Measurements from ENCODE around the gene TATDN2.

The TATDN2 gene, protein sequence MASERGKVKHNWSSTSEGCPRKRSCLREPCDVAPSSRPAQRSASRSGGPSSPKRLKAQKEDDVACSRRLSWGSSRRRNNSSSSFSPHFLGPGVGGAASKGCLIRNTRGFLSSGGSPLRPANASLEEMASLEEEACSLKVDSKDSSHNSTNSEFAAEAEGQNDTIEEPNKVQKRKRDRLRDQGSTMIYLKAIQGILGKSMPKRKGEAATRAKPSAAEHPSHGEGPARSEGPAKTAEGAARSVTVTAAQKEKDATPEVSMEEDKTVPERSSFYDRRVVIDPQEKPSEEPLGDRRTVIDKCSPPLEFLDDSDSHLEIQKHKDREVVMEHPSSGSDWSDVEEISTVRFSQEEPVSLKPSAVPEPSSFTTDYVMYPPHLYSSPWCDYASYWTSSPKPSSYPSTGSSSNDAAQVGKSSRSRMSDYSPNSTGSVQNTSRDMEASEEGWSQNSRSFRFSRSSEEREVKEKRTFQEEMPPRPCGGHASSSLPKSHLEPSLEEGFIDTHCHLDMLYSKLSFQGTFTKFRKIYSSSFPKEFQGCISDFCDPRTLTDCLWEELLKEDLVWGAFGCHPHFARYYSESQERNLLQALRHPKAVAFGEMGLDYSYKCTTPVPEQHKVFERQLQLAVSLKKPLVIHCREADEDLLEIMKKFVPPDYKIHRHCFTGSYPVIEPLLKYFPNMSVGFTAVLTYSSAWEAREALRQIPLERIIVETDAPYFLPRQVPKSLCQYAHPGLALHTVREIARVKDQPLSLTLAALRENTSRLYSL
- total RNA-seq, result 21.2 to 27.7 (median 25.4) reads per million in 3 donors

- no peaks in the 10 kb centered on the region for H3K9me3 ChIP-seq (ENCODE audit: control insufficient read depth, low read length)
These were observed at the start of gene TATDN2 for GRCh38 chr3:10248184-10248983. TATDN2 (plus strand) TSS chr3:10248459; CDS start chr3:10249201, 742 bp downstream.

DNA sequence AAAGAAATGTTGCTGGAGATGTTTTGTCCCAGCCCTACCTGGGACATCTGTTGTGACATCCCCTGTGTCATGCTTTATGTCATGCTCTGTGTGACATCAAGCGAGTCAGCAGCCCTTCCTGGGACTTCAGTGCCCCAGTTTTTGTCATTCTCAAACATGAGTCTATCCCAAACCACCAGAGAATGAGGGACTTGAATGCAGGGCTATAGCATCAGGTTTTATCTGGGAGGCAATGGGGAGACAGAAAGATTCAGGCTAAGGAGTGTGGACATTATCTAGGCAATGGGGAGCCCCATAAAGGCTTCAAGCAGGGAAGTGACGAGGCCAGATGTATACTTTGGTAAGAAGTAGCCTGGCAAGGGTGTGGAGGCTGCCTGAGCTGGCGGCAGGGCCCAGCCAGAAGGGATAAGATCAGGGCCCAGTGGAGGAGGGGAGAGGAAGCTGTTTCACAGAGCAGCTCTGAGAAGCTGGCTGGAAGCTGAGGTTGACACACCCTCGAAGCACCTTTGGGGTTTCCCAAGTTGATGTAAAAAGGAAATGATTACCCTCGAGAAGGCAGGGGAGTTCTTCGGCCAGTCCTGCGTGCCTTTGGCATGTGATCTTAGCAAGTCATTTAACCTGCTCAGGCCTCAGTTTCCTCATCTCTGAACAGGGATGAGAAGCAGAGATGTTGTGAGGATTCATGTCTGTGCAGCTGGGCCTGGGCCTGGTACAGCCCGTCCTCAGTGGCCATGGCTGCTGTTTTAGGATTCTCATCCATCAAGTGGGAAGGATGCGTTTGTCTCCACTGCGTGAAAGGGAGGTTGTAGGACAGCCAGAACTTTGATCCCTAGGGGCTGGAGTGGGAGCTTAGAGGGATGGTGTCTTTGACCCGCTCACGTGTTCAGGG is 49.3 kb upstream of the TATDN2 start:
- Histone ChIP-seq H3K27me3 (replicated peaks; ENCODE audit: control insufficient read depth, insufficient read depth, low read length, poor library complexity, severe bottlenecking) (no peaks in the 10 kb centered on the region), H3K4me3 (ENCODE audit: insufficient read depth, low read depth, low read length, poor library complexity, severe bottlenecking) (no peak overlapping the region), H3K36me3 (ENCODE audit: control insufficient read depth, insufficient read depth, low read length) (no peaks in the 10 kb centered on the region), H3K4me1 (ENCODE audit: control insufficient read depth, insufficient read depth, low read length, poor library complexity, severe bottlenecking) (peaks cover 65% of the 10 kb centered on the region), H3K9me3 (ENCODE audit: control insufficient read depth, low read length) (no peaks in the 10 kb centered on the region), H3K27ac (ENCODE audit: insufficient read depth, low read length, poor library complexity, severe bottlenecking) (peak overlapping the region; percentile 93)
- peak; percentile 67 to 70 (median 68) for DNase-seq

More at GRCh38 chr3:10248184-10248983, at the start of gene TATDN2:
- H3K4me1 ChIP-seq (ENCODE audit: control insufficient read depth, insufficient read depth, low read length, poor library complexity, severe bottlenecking), result peaks cover 26% of the 10 kb centered on the region
- no peaks in the 10 kb centered on the region for H3K27me3 ChIP-seq (replicated peaks; ENCODE audit: control insufficient read depth, insufficient read depth, low read length, poor library complexity, severe bottlenecking)
- H3K27ac ChIP-seq (ENCODE audit: insufficient read depth, low read length, poor library complexity, severe bottlenecking), result peak within 1 kb of the TSS; percentile 81
- peaks cover 9% of the 10 kb centered on the region for H3K36me3 ChIP-seq (ENCODE audit: control insufficient read depth, insufficient read depth, low read length)
- peak within 1 kb of the TSS; percentile 73 for H3K4me3 ChIP-seq (ENCODE audit: insufficient read depth, low read depth, low read length, poor library complexity, severe bottlenecking)
- peak; percentile 89 to 93 (median 89) for DNase-seq

- H3K27ac ChIP-seq (ENCODE audit: insufficient read depth, low read length, poor library complexity, severe bottlenecking), result no peak overlapping the region
- peaks cover 5% of the 10 kb centered on the region for H3K36me3 ChIP-seq (ENCODE audit: control insufficient read depth, insufficient read depth, low read length)
These were observed 43.3 kb upstream of the TATDN2 start for GRCh38 chr3:10204921-10205320.

GRCh38 chr3:10205451-10206165 is 42.7 kb upstream of the TATDN2 start:
- Histone ChIP-seq H3K4me3 (ENCODE audit: insufficient read depth, low read depth, low read length, poor library complexity, severe bottlenecking) (no peak overlapping the region), H3K27ac (ENCODE audit: insufficient read depth, low read length, poor library complexity, severe bottlenecking) (no peak overlapping the region), H3K36me3 (ENCODE audit: control insufficient read depth, insufficient read depth, low read length) (peaks cover 5% of the 10 kb centered on the region), H3K4me1 (ENCODE audit: control insufficient read depth, insufficient read depth, low read length, poor library complexity, severe bottlenecking) (peaks cover 6% of the 10 kb centered on the region), H3K27me3 (replicated peaks; ENCODE audit: control insufficient read depth, insufficient read depth, low read length, poor library complexity, severe bottlenecking) (no peaks in the 10 kb centered on the region), H3K9me3 (ENCODE audit: control insufficient read depth, low read length) (no peaks in the 10 kb centered on the region)
- DNase-seq, result no peak

More at GRCh38 chr3:10204921-10205320, 43.3 kb upstream of the TATDN2 start:
- Histone ChIP-seq H3K4me1 (ENCODE audit: control insufficient read depth, insufficient read depth, low read length, poor library complexity, severe bottlenecking) (peaks cover 10% of the 10 kb centered on the region), H3K4me3 (ENCODE audit: insufficient read depth, low read depth, low read length, poor library complexity, severe bottlenecking) (no peak overlapping the region), H3K27me3 (replicated peaks; ENCODE audit: control insufficient read depth, insufficient read depth, low read length, poor library complexity, severe bottlenecking) (no peaks in the 10 kb centered on the region), H3K9me3 (ENCODE audit: control insufficient read depth, low read length) (no peaks in the 10 kb centered on the region)
- no peak for DNase-seq

DNA sequence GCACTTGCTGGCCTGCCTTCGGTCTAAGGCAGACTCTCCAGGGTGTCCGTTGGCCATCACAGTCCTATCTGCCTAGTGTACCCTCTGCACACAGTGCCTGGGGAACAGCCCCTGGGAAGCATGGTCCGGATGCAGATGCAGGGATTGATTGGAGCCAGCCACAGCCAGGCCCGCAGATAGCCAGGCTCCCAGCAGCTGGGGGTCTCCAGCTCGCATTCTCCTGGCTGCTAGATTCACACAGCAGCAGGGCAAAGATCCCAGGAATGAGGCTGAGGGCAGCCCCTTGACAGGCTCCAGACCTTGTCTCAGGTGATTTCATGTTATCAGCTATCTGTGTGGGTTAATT is 42.1 kb upstream of the TATDN2 start:
- Histone ChIP-seq H3K27me3 (replicated peaks; ENCODE audit: control insufficient read depth, insufficient read depth, low read length, poor library complexity, severe bottlenecking) (no peaks in the 10 kb centered on the region), H3K9me3 (ENCODE audit: control insufficient read depth, low read length) (no peaks in the 10 kb centered on the region), H3K36me3 (ENCODE audit: control insufficient read depth, insufficient read depth, low read length) (peaks cover 5% of the 10 kb centered on the region), H3K4me3 (ENCODE audit: insufficient read depth, low read depth, low read length, poor library complexity, severe bottlenecking) (no peak overlapping the region), H3K4me1 (ENCODE audit: control insufficient read depth, insufficient read depth, low read length, poor library complexity, severe bottlenecking) (peaks cover 6% of the 10 kb centered on the region), H3K27ac (ENCODE audit: insufficient read depth, low read length, poor library complexity, severe bottlenecking) (no peak overlapping the region)
- no peak for DNase-seq

DNA sequence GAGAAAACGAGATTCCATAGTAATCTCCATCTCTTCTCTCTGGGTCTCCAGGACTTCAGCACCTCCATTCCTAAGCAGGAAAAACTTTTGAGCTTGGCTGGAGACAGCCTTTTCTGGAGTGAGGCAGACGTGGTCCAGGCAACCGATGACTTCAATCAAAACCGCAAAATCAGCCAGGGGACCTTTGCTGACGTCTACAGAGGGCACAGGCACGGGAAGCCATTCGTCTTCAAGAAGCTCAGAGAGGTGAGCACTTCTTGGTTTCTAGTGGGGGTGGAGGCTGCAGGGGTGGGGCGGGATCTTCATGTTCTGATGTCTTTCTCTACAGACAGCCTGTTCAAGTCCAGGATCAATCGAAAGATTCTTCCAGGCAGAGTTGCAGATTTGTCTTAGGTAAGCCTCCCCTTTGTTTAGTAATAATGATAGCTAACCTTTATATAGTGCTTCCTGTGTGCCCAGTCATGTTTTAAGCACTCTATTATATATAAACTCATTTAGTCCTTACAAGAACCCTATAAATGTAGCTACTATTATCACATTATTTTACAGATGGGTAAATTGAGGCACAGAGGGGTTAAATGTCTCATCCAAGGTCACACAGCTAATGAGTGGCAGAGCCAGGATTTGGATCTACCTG is 35.0 kb upstream of the TATDN2 start:
- H3K9me3 ChIP-seq (ENCODE audit: control insufficient read depth, low read length), result no peaks in the 10 kb centered on the region
- H3K4me1 ChIP-seq (ENCODE audit: control insufficient read depth, insufficient read depth, low read length, poor library complexity, severe bottlenecking), result no peaks in the 10 kb centered on the region
- peaks cover 7% of the 10 kb centered on the region for H3K36me3 ChIP-seq (ENCODE audit: control insufficient read depth, insufficient read depth, low read length)
- no peaks in the 10 kb centered on the region for H3K27me3 ChIP-seq (replicated peaks; ENCODE audit: control insufficient read depth, insufficient read depth, low read length, poor library complexity, severe bottlenecking)
- H3K4me3 ChIP-seq (ENCODE audit: insufficient read depth, low read depth, low read length, poor library complexity, severe bottlenecking), result no peak overlapping the region
- DNase-seq, result no peak
- H3K27ac ChIP-seq (ENCODE audit: insufficient read depth, low read length, poor library complexity, severe bottlenecking), result no peak overlapping the region

- H3K4me1 ChIP-seq (ENCODE audit: control insufficient read depth, insufficient read depth, low read length, poor library complexity, severe bottlenecking), result no peaks in the 10 kb centered on the region
- no peak for DNase-seq
- peaks cover 7% of the 10 kb centered on the region for H3K36me3 ChIP-seq (ENCODE audit: control insufficient read depth, insufficient read depth, low read length)
- H3K27me3 ChIP-seq (replicated peaks; ENCODE audit: control insufficient read depth, insufficient read depth, low read length, poor library complexity, severe bottlenecking), result no peaks in the 10 kb centered on the region
- no peak overlapping the region for H3K27ac ChIP-seq (ENCODE audit: insufficient read depth, low read length, poor library complexity, severe bottlenecking)
- H3K4me3 ChIP-seq (ENCODE audit: insufficient read depth, low read depth, low read length, poor library complexity, severe bottlenecking), result no peak overlapping the region
- H3K9me3 ChIP-seq (ENCODE audit: control insufficient read depth, low read length), result no peaks in the 10 kb centered on the region
These were observed 32.5 kb upstream of the TATDN2 start for GRCh38 chr3:10215578-10216368.

DNA sequence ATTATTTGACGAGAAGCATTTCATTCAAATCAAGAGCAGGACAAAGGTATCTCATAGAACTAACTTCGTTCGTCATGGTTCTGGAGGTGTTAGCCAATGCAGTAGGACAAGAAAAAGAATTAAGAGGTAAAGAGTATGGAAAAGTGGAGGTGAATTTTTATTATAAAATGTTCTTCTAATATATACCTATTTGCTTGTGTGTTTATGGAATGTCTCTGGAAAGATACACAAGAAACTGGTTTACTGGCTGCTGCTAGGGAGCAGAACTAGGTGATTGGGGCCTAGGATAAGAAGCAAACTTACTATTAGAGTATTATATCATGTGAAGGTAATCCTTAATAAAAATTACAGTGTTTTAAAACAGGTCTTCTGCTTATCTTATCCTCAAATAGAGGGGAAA is 30.9 kb upstream of the TATDN2 start:
- H3K4me3 ChIP-seq (ENCODE audit: insufficient read depth, low read depth, low read length, poor library complexity, severe bottlenecking), result no peak overlapping the region
- no peak overlapping the region for H3K27ac ChIP-seq (ENCODE audit: insufficient read depth, low read length, poor library complexity, severe bottlenecking)
- no peaks in the 10 kb centered on the region for H3K4me1 ChIP-seq (ENCODE audit: control insufficient read depth, insufficient read depth, low read length, poor library complexity, severe bottlenecking)
- DNase-seq, result no peak
- no peaks in the 10 kb centered on the region for H3K27me3 ChIP-seq (replicated peaks; ENCODE audit: control insufficient read depth, insufficient read depth, low read length, poor library complexity, severe bottlenecking)
- H3K9me3 ChIP-seq (ENCODE audit: control insufficient read depth, low read length), result no peaks in the 10 kb centered on the region
- peaks cover 7% of the 10 kb centered on the region for H3K36me3 ChIP-seq (ENCODE audit: control insufficient read depth, insufficient read depth, low read length)
